ENCODE results near the gene POU6F2. TPM values are rescaled to one million over a fixed set of nuclear protein-coding genes. Genes with fewer than 3 reads are reported as not detected.
"Not testable (repeated sequence)": the region's sequence is repeated elsewhere in the genome, so short reads cannot be mapped to it uniquely, and the experiment has no call there.

POU6F2 gene
- total RNA-seq, 1 donor from 2014 or later, result not detected

DNA sequence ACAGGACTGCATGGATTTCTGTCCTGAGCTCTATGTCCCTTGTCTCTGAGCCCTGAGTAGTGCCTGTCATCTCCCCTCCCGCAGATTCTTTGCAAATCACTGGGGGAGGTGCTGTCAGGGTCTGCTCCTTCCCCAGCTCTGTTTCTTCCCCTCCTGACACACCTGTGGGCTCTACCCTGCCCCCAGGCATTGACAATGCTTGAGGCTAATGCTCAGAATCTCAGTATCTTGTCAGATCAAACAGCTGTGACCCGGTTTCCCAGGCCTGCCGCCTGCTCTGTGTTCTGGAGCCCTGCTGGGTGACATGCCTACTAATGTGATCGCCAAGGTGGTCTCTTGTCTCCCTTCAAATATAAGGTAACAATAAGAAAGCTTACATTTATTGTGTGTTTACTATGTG, 209.0 kb downstream of the POU6F2 start:
- DNase-seq (ENCODE audit: low read depth in 2 of 2), result no peak

DNA sequence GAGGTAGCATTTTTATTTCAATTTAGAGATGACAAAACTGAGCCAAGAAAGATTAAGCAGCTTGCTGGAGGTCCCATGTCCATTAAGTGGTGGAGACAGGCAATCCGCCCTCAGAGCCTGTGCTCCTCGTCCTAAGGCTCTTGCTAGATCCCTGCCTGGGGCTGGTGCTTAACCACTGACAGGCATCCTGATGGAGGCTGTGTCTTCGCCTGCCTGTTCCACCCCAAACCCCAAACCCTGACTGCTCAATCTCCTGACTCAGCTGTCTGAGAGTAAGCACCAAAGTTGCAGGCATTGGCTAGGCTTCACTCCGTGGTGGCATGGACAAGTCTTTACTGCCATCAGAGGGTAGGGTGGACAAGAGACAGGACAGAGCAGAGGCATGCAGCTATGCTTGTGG, 209.4 kb downstream of the POU6F2 start:
- no peak for DNase-seq (ENCODE audit: low read depth in 2 of 2)

DNA sequence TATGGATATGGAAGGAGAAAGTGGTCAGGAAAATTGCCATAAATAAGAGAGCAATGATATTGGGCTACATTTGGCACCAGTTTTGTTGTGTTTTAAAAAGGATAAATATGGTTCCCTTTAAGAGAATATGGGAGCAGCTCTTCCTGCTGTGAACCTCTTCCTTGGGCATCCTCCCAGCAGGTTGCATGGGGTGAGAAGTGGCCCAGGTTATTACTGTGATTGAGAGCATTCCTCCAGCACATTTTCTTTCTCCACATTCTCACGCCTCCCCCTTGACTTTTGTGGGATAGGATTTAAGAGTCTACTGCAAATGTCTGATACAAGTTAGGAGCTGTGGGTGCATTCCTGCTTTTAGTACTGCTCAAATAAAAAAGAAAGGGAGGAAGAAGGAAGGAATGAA, 214.8 kb downstream of the POU6F2 start:
- no peak for DNase-seq (ENCODE audit: low read depth in 2 of 2)

DNA sequence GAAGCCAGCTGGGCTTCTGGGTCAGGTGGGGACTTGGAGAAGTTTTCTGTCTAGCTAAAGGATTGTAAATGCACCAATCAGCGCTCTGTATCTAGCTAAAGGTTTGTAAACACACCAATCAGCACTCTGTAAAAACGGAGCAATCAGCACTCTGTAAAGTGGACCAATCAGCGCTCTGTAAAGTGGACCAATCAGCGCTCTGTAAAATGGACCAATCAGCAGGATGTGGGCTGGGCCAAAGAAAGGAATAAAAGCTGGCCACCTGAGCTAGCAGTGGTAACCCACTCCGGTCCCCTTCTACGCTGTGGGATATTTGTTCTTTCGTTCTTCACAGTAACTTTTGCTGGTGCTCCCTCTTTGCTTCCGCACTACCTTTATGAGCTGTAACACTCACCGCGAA, 216.7 kb downstream of the POU6F2 start:
- not testable (repeated sequence) for DNase-seq (ENCODE audit: low read depth in 2 of 2)

GRCh38 chr7:39195967-39196366, 218.3 kb downstream of the POU6F2 start:
- DNase-seq (ENCODE audit: low read depth in 2 of 2), result no peak

DNA sequence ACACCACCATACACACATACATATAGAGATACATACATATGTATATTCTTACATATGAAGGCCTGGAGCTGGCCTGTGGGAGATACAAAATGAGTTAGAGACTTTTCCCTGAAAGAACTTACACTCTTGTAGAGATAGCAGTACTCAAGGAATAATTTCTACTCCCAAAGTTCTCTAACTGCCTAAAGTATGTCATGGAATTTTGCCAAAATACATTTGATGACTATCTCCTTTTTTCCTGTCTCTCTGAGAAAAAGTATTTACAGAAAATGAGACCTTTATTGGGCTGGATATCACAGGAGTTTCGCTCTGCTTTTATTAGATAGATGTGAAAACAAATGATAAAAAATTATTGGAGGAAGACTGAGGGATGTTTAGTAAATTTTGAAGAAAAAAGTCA, 220.1 kb downstream of the POU6F2 start:
- DNase-seq (ENCODE audit: low read depth in 2 of 2), result no peak

DNA sequence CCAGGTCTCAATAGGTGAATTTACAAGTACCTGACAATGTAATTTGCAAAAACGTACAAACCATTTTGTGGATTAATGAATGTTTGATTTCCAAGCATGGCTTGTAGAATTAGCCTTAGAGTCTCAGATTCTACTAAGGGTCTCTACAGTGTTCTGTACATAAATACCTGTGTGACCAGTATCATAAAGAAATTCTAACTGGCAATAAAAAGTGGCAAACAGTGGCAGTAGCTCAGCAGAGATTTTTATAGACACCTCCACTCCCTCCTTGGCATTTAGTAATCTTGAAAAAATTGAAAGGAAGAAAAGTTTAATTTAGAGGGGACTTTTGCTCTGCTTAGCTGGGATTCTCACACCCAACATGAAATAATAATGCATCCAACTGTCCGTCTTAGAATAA, 220.8 kb downstream of the POU6F2 start:
- no peak for DNase-seq (ENCODE audit: low read depth in 2 of 2)

DNA sequence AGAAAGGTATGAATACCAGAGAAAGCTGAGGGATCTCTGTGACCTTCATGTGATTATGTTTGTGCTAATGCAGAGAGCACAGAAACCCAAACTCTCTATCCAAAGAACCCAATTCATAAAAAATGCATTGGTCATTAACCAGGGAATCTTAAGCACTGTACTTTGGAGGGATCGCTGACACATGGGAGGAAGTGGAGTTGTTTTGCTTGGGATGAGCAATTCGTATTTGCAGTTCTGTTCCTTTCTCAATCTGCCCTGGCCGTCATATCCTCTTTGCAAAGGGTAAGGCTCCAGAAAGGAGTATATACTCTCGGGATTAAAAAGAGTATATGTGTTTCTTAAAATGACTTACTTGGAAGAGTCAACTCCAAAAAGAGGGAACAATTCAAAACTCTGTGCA, 221.3 kb downstream of the POU6F2 start:
- peak in 1 of 2 donors; percentile 21 for DNase-seq (ENCODE audit: low read depth in 2 of 2)

- DNase-seq (ENCODE audit: low read depth in 2 of 2), result no peak
These were observed 222.2 kb downstream of the POU6F2 start for GRCh38 chr7:39199951-39200350.

GRCh38 chr7:39202041-39202440, 224.3 kb downstream of the POU6F2 start:
- DNase-seq (ENCODE audit: low read depth in 2 of 2), result no peak

- DNase-seq (ENCODE audit: low read depth in 2 of 2), result no peak
These were observed 232.7 kb downstream of the POU6F2 start for GRCh38 chr7:39210362-39210761.

- DNase-seq (ENCODE audit: low read depth in 2 of 2), result no peak
These were observed 233.9 kb downstream of the POU6F2 start for GRCh38 chr7:39211581-39211980.

DNA sequence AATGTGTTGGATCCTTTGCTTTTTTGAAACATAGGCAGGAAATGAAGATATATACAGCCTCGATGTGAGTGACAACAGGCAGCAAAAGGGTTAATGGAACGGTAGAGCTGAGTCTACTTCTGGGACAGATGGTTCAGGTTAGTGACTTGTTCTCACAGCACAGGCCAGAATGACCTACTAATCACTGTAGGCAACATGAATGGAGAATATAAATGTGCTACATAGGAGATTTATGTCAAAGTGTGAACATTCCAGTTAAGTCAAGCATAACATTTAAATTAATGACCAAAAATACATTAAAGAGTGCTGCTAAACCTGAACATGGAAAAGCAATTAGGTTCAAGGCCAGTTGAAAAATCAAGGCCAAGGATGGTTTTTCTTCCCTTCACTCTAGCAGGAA, 235.2 kb downstream of the POU6F2 start:
- no peak for DNase-seq (ENCODE audit: low read depth in 2 of 2)

- no peak for DNase-seq (ENCODE audit: low read depth in 2 of 2)
These were observed 240.1 kb downstream of the POU6F2 start for GRCh38 chr7:39217783-39218182.

DNA sequence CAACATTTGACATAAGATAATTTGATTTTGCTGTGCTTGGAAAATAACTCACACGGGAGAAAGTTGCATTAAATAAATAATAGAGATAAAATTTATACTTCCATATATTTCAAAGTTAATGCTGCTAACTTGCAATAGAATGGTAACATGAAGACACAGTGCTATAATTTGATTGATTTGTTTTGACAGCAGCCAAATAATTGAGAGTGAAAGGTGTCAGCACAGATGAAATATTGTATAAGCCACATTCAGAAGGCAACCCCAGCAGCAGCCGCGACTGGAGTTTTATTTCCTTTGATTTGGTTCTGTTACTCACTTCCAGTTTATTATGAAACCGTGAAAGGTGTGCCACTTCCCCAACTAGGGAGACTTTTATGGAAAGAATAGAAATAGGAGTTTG, 242.2 kb downstream of the POU6F2 start:
- no peak for DNase-seq (ENCODE audit: low read depth in 2 of 2)

- no peak for DNase-seq (ENCODE audit: low read depth in 2 of 2)
These were observed 244.2 kb downstream of the POU6F2 start for GRCh38 chr7:39221901-39222300.

GRCh38 chr7:39228946-39229345, 251.2 kb downstream of the POU6F2 start:
- DNase-seq (ENCODE audit: low read depth in 2 of 2), result no peak

DNA sequence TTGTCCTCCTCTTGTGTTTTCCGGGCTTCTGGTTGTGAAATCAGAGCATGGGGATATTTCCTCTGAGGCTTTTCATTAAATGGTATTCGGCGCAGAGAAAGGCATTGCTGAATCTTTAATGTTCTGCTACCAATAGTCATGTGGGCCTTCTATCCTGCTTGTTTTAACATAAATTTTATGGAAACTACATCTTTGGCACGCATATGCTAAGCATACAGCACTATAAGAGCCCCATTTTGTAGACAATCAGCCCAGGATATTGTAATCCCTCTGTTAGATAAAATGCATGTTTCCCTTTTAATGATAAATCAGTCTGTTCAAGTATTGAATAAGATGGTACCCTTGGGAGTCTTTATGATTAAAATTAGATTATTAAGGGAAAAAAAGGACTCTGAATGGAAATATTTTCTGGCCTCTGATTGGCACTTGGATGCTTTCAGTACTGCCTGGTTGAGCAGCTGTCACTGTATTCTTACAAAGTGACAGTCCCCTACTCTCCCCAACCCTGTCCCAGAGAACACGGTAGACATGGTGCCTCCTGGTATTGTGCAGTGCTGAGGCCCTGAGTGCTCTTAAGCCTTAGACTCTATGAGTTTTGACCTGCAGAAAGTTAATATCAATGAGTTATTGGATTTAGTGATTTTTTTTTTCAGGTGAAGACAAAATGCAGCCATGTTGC, 256.3 kb downstream of the POU6F2 start:
- DNase-seq (ENCODE audit: low read depth in 2 of 2), result no peak

DNA sequence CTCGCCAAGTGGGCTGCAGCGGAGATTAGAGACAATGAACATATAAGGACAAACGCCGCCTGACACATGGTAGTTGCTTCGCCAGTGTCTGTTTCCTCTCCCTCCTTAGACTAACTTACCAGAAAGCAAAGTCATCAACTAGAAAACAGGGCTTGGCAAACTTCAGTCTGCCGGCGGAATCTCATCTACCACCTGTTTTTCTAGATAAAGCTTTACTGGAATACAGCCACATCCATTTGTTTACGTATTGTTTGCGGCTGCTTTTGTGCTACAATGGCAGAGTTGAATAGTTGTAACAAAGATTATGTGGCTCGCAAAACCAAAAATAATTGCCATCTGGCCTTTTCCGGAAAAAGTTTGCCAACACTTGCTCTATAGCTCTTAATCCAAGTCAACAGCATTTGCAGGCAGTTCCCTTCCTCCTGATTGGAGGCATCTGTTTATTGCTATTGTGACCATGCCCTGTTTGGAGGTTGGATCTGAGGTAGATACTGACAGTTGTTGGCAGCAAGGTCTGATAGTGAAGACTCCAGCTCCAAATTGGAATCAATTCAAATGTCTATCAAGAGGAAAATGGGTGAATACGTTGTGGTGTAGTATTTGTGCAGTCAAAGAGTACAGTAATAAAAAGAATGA, 260.6 kb downstream of the POU6F2 start:
- no peak for DNase-seq (ENCODE audit: low read depth in 2 of 2)

DNA sequence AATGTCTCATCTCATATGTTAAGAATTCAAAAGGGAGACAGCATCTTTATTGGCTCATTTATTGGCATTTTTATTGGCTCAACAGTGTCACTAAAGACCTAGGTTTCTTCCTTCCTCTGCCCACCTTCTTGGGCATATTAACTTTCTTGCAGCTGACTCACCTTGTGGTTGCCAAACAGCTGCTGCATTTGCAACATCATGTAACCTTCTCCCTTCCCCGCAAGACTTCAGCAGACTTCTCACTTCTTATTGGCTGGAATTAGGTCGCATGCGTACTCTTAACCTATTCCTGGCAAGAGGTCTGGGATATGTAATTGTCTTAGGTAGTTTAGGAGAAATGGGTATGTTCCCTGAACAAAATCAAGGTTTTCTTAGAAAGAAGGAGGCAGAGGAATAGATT, 263.2 kb downstream of the POU6F2 start:
- no peak for DNase-seq (ENCODE audit: low read depth in 2 of 2)

DNA sequence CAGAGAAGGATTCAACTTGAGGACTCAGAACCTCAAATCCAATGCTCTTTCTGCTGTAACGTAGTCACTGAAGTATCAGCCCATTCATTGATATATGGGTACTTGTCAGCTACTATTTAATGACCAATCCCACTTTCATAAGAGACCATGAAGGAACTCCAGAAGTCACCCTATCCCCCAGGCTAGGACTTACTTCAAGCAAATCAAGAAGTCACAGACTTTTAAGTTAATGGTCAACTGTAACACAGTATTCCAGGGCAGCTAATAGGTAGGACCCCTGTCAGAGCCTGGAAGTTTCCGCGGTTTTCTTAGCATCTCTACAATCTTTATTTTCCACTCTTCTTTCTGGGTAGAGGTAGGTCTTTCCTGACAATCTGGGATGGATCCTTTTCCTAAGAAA, 269.9 kb downstream of the POU6F2 start:
- DNase-seq (ENCODE audit: low read depth in 2 of 2), result no peak

GRCh38 chr7:39248041-39248691, 270.5 kb downstream of the POU6F2 start:
- DNase-seq (ENCODE audit: low read depth in 2 of 2), result no peak

GRCh38 chr7:39248692-39249090, 271.0 kb downstream of the POU6F2 start:
- DNase-seq (ENCODE audit: low read depth in 2 of 2), result no peak

All from lung microvascular endothelial cell (primary cell).